PC-9 (cell line): ENCODE results near the gene CYSRT1. TPM values are rescaled to one million over a fixed set of nuclear protein-coding genes. Genes with fewer than 3 reads are reported as not detected.

Source experiments
- BruUV-seq: library from RNA; stranded (reverse); fragments of 400-500 nt; replicated peaks from 2 replicates; lab custom pipeline; 2021; lab: Mats Ljungman, UMichigan
- CTCF ChIA-PET: fragments of 300-600 bp; sonication (Branson Sonifier 250); formaldehyde crosslinking; loops from one replicate; lab custom pipeline; 2022; ENCODE audit warnings: antibody characterized with exemption; lab: Charles Lee
- POLR2A ChIA-PET: fragments of 300-600 bp; sonication (Branson Sonifier 250); formaldehyde crosslinking; loops from one replicate; lab custom pipeline; 2022; ENCODE audit warnings: antibody characterized with exemption; ENCODE audit not compliant: unreplicated experiment; lab: Charles Lee
- DNase-seq, 2 experiments: peaks; one replicate each; pipeline versions ENCODE4 v3.0.0 to v3.0.0-alpha.2; 2015 to 2022; ENCODE audit warnings: mixed read lengths in 1 of 2
- H2AFZ ChIP-seq: fragments of 200-600 bp; sonication (generic); 2 replicates; pipeline ENCODE4 v1.8.1; 2017; ENCODE audit warnings: antibody characterized with exemption
- H3F3A ChIP-seq: fragments of 200-600 bp; sonication (generic); 2 replicates; pipeline ENCODE4 v1.8.1; 2017; ENCODE audit warnings: antibody characterized with exemption, mild to moderate bottlenecking, low read depth; ENCODE audit not compliant: insufficient read depth
- H3K27ac ChIP-seq: fragments of 200-600 bp; sonication (generic); 2 replicates; pipeline ENCODE4 v1.6.1; 2016; ENCODE audit warnings: mixed run types
- H3K27me3 ChIP-seq: fragments of 200-600 bp; sonication (generic); 2 replicates; pipeline ENCODE4 v1.6.1; 2016; ENCODE audit warnings: low read depth, mixed run types; ENCODE audit not compliant: insufficient read depth
- H3K36me3 ChIP-seq: fragments of 200-600 bp; sonication (generic); 2 replicates; pipeline ENCODE4 v1.6.1; 2016; ENCODE audit warnings: low read depth, mixed run types
- H3K4me1 ChIP-seq: fragments of 200-600 bp; sonication (generic); replicated peaks from 2 replicates; pipeline ENCODE4 v1.6.1; 2016; ENCODE audit warnings: mixed run types; ENCODE audit not compliant: insufficient read depth
- H3K4me2 ChIP-seq: fragments of 200-600 bp; sonication (generic); 2 replicates; pipeline ENCODE4 v1.6.1; 2017; ENCODE audit warnings: mixed run types
- H3K4me3 ChIP-seq: fragments of 200-600 bp; sonication (generic); 2 replicates; pipeline ENCODE4 v1.6.1; 2016; ENCODE audit warnings: mixed run types
- H3K79me2 ChIP-seq: fragments of 200-600 bp; sonication (generic); 2 replicates; pipeline ENCODE4 v1.6.1; 2017; ENCODE audit warnings: low read depth, mixed run types
- H3K9me2 ChIP-seq: fragments of 200-600 bp; sonication (generic); 2 replicates; pipeline ENCODE4 v1.8.1; 2017; ENCODE audit warnings: mild to moderate bottlenecking; ENCODE audit not compliant: insufficient read depth
- H3K9me3 ChIP-seq: fragments of 200-600 bp; sonication (generic); 2 replicates; pipeline ENCODE4 v1.8.1; 2016; ENCODE audit warnings: low read depth; ENCODE audit not compliant: insufficient read depth
- H4K20me1 ChIP-seq: fragments of 200-600 bp; sonication (generic); 2 replicates; pipeline ENCODE4 v1.8.1; 2017; ENCODE audit not compliant: insufficient read depth
- CTCF ChIP-seq: fragments of 200-600 bp; sonication (generic); conservative IDR thresholded peaks from 2 replicates; pipeline ENCODE4 v1.6.1; 2017; ENCODE audit warnings: mixed run types, antibody characterized with exemption, mild to moderate bottlenecking, moderate library complexity
- EZH2 ChIP-seq: fragments of 200-600 bp; sonication (generic); IDR thresholded peaks from 2 replicates; pipeline ENCODE4 v1.8.0; 2017; ENCODE audit warnings: antibody characterized with exemption, low read depth
- intact Hi-C: fragments of 100-400 bp; cut with micrococcal nuclease; formaldehyde crosslinking; loops from one replicate; pipeline ENCODE4 v1.10.0; 2022; ENCODE audit not compliant: unreplicated experiment
- total RNA-seq: library from RNA; stranded (reverse); gene quantifications from 2 replicates; pipeline ENCODE4 v1.2.3, GENCODE V29; 2021

Gene CYSRT1
- total RNA-seq, 1 experiment from 2014 or later, result 15.2 TPM

GRCh38 chr9:137247135-137247915 lies 22.4 kb downstream of the CYSRT1 start:
- CTCF ChIA-PET, result interaction anchor here (0.7 kb wide), 1 partner anchor 11 kb away, joined by 4 read pairs; no protein-coding TSS in a partner anchor
- no peaks in the 10 kb centered on the region for H3K9me3 ChIP-seq
- DNase-seq, result no peak
- no TSS peak for BruUV-seq
- intact Hi-C loops, result no loop called here
- H3K79me2 ChIP-seq, result peaks cover 18% of the 10 kb centered on the region
- POLR2A ChIA-PET, result interaction anchor here (0.6 to 1.0 kb wide), 2 partner anchors 30 to 47 kb away, joined by 3 read pairs; partner anchors contain the start of gene TOR4A
- H3K36me3 ChIP-seq, result peaks cover 13% of the 10 kb centered on the region; the same call in 1 of the 2 replicates
- no peaks in the 10 kb centered on the region for H3K27me3 ChIP-seq
- peaks cover 13% of the 10 kb centered on the region for H3K4me1 ChIP-seq
- H3K4me3 ChIP-seq, result no peak overlapping the region
- peaks cover 27% of the 10 kb centered on the region for H3F3A ChIP-seq
- TF ChIP-seq EZH2, result no peak
- TF ChIP-seq CTCF, result no peak
- H3K9me2 ChIP-seq, result no peaks in the 10 kb centered on the region
- H2AFZ ChIP-seq, result no peak overlapping the region
- H3K27ac ChIP-seq, result no peak overlapping the region
- peaks cover 21% of the 10 kb centered on the region for H4K20me1 ChIP-seq
- no peak overlapping the region for H3K4me2 ChIP-seq

GRCh38 chr9:137247916-137248175 lies 22.9 kb downstream of the CYSRT1 start:
- H2AFZ ChIP-seq, result no peak overlapping the region
- H3K27ac ChIP-seq, result no peak overlapping the region
- no peak overlapping the region for H3K4me2 ChIP-seq
- TF ChIP-seq EZH2, result no peak
- H3K9me2 ChIP-seq, result no peaks in the 10 kb centered on the region
- CTCF ChIA-PET, result no interaction called here
- H3K36me3 ChIP-seq, result peaks cover 8% of the 10 kb centered on the region; the same call in 1 of the 2 replicates
- peaks cover 22% of the 10 kb centered on the region for H3F3A ChIP-seq
- no peak for DNase-seq
- H4K20me1 ChIP-seq, result peaks cover 16% of the 10 kb centered on the region
- H3K9me3 ChIP-seq, result no peaks in the 10 kb centered on the region
- H3K4me1 ChIP-seq, result peaks cover 8% of the 10 kb centered on the region
- no peaks in the 10 kb centered on the region for H3K27me3 ChIP-seq
- intact Hi-C loops, result no loop called here
- POLR2A ChIA-PET, result interaction anchor here (1.0 kb wide), 1 partner anchor 30 kb away, joined by 3 read pairs; the partner anchor contains the start of gene TOR4A
- H3K79me2 ChIP-seq, result peaks cover 13% of the 10 kb centered on the region
- no TSS peak for BruUV-seq
- no peak overlapping the region for H3K4me3 ChIP-seq

GRCh38 chr9:137250329-137251193 lies 25.6 kb downstream of the CYSRT1 start:
- no peak overlapping the region for H3K4me3 ChIP-seq
- ChIA-PET POLR2A (no interaction called here), CTCF (no interaction called here)
- DNase-seq, result no peak
- no peaks in the 10 kb centered on the region for H3K9me2 ChIP-seq
- no peaks in the 10 kb centered on the region for H3K36me3 ChIP-seq
- no TSS peak for BruUV-seq
- H4K20me1 ChIP-seq, result no peaks in the 10 kb centered on the region
- peaks cover 3% of the 10 kb centered on the region for H3K79me2 ChIP-seq
- no peak overlapping the region for H3K27ac ChIP-seq
- no peaks in the 10 kb centered on the region for H3K9me3 ChIP-seq
- TF ChIP-seq EZH2 (no peak), CTCF (no peak)
- no peak overlapping the region for H3K4me2 ChIP-seq
- H3K27me3 ChIP-seq, result no peaks in the 10 kb centered on the region
- intact Hi-C loops, result no loop called here
- H3F3A ChIP-seq, result peaks cover 10% of the 10 kb centered on the region; the same call in 1 of the 2 replicates
- peaks cover 11% of the 10 kb centered on the region for H3K4me1 ChIP-seq
- H2AFZ ChIP-seq, result no peak overlapping the region
